Measurements from ENCODE around the gene CLDN14. TPM values are rescaled to one million over a fixed set of nuclear protein-coding genes. Genes with fewer than 3 reads are reported as not detected.

CLDN14 gene, protein sequence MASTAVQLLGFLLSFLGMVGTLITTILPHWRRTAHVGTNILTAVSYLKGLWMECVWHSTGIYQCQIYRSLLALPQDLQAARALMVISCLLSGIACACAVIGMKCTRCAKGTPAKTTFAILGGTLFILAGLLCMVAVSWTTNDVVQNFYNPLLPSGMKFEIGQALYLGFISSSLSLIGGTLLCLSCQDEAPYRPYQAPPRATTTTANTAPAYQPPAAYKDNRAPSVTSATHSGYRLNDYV
- total RNA-seq = not detected

DNA sequence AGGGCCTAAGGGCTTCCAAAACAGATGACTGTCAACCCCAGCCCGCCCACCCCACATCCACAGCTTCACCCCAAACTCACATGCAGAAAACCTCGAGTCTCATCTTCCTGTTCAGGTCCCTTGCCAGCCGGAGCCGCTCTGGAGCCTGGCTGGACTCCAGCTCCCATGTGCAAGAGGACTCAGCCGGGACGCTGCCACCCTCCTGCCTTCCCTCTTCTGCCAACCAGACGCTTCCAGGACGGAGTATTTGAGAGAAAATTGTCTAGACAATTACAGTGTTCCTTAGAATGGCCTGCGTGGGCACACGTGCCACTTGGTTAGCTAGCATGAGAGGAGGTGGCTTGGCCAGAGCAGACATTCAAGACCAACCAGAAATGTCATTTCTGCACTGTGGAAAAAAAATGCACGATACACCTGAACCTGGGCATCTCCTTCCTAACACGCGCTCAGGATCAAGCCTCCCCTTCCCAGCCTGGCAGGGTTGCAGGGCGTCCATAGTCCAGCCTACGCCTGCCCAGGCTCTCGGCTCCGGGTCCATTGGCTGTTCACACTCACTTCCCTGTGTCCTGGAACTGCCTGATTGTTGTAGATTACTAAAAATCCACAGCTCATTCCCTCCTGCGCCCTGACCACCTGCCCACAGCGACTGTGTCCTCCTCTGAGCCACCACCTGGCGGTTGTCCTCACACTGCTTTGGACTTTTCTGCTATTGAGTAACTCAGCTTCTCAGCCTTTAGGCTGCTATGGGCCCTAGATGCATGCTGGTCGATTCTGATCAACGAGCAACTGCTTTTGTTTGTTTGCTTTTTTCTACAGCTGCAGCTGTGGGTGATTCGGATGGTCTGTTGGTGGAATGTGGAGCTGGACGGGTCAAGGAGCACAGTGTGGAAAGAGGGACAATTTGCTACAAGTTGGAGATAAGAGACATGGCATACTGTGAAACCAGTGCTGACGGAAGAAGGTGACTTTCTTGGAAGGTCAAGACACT is at the start of gene CLDN14:
Gene CLDN14 (minus strand): TSS at position 708 of the 988 bp plus-strand sequence. CDS start 18,427 bp downstream, outside the sequence.
- ChIA-PET POLR2A (no interaction called here), CTCF (no interaction called here)

DNA sequence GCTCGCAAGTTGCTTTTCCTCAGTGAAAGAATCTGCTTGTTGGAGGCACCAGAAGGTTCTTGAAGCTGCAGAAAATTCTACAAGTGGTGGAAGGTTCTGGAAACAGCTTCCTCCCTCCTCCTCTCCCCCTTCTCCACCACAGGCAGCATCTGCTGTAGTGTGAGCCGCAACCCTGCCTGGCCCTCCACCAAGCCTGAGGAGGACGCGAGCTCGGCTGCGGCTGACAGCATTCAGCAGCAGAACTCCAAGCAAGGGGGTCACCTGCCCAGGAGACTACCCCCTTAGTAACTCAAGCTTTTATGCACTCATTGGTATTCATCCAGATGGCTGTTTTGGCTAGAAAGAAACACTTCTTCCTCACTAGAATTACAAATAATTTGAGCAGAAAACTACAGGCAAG is 48.8 kb upstream of the CLDN14 start:
- ChIA-PET POLR2A (no interaction called here), CTCF (no interaction called here)

DNA sequence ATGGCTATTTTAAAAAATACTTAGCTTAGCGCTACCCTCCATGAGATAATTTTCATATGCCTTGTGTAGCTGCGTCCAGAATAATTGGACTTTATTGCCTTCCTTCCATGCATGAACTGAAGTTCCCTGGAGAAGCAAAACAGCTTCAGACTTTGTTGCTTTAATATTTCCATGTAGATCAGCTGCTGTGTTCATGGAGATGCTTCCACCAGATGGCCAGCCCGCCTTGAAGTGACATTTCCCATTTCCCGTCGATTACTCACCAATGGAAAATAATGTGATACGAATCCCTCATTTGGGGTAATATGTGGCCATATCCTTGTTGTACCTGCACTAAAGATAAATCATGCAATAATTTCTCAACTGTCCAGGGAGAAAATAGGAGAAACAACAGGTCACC is 47.4 kb upstream of the CLDN14 start:
- ChIA-PET POLR2A (no interaction called here), CTCF (no interaction called here)

GRCh38 chr21:36526104-36526503 is 46.2 kb upstream of the CLDN14 start:
- CTCF ChIA-PET = no interaction called here
- POLR2A ChIA-PET = no interaction called here

DNA sequence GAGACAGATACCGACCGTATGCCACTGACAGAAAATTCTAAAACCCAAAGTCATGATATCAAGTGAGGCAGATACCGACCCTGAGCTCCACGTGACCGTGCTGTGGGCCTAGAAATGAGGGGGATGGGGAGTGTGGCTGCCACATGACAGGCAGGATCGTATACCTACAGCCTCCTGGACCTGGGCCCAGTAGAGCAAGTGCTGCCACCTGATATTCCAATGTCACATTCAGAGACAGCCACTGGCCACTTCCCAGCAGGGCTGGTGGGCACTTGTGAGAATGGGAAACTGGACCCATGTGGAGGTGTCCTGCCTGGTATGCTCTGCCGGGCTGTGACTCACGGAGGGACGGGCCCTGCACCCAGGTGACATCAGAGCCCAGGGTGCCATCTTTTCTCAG is 44.6 kb upstream of the CLDN14 start:
- CTCF ChIA-PET = no interaction called here
- POLR2A ChIA-PET = no interaction called here

DNA sequence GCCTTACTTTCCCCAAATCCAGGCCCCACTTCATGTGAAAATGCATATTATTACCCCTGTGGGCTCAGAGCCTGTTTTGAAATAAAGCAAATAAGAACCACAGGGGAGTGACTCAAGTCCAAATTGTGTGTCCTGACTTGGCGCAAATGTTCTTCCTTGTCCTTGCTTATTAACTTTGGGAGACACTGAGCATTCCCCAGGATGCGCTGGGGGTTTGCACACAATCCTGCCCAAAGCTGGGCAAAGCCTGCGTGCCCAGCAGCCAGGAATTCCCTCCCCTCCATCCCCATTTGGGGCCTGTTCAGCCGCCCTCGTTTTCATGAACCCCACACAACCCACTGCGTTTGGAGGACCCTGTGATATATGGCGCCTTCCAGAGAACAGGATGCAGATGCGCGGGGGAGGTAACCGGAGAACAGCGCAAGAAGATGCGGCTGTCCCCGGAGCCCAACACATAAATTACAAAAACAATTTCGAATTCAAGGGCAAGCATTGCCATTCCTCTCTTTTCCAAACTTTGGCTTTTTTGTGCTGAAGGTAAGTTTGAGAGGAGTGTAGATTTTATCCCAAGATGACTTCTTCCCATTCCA is 42.4 kb upstream of the CLDN14 start:
- POLR2A ChIA-PET = no interaction called here
- CTCF ChIA-PET = no interaction called here

GRCh38 chr21:36518883-36519492 is 39.1 kb upstream of the CLDN14 start:
- CTCF ChIA-PET = no interaction called here
- POLR2A ChIA-PET = no interaction called here

GRCh38 chr21:36517366-36518075 is 37.6 kb upstream of the CLDN14 start:
- ChIA-PET POLR2A (no interaction called here), CTCF (no interaction called here)

GRCh38 chr21:36516281-36516680 is 36.4 kb upstream of the CLDN14 start:
- ChIA-PET CTCF (no interaction called here), POLR2A (no interaction called here)

- CTCF ChIA-PET = no interaction called here
- POLR2A ChIA-PET = no interaction called here
These were observed 33.5 kb upstream of the CLDN14 start for GRCh38 chr21:36513430-36513829.

- ChIA-PET POLR2A (no interaction called here), CTCF (no interaction called here)
These were observed 33.0 kb upstream of the CLDN14 start for GRCh38 chr21:36512971-36513370.

GRCh38 chr21:36511484-36512220 is 31.7 kb upstream of the CLDN14 start:
- POLR2A ChIA-PET = no interaction called here
- CTCF ChIA-PET = no interaction called here

DNA sequence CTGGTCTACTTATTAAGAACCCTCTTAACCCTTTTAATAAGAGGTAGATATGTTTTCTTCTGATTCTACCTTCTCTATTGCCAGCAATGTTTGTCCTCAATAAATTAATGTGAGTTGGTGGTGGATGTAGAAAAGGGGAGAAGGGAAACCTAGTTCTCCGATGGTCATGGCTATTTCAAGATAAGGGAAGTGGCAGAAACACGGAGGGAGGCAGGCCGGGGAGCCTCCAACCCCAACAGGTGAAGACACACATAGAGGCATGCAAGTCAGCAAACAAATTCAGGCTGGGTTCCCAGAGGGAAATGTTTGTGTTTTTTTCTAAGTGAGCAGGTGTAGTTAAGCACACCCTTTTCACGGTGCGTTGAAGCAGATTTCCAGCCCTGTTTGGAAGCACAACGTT is 31.0 kb upstream of the CLDN14 start:
- CTCF ChIA-PET = no interaction called here
- POLR2A ChIA-PET = no interaction called here

- ChIA-PET CTCF (no interaction called here), POLR2A (no interaction called here)
These were observed 30.2 kb upstream of the CLDN14 start for GRCh38 chr21:36509973-36510664.

GRCh38 chr21:36508948-36509347 is 29.0 kb upstream of the CLDN14 start:
- POLR2A ChIA-PET = no interaction called here
- CTCF ChIA-PET = no interaction called here

- ChIA-PET CTCF (no interaction called here), POLR2A (no interaction called here)
These were observed 27.6 kb upstream of the CLDN14 start for GRCh38 chr21:36507397-36508018.

GRCh38 chr21:36506482-36506881 is 26.6 kb upstream of the CLDN14 start:
- ChIA-PET CTCF (no interaction called here), POLR2A (no interaction called here)

Data from activated CD8-positive, alpha-beta memory T cell treated with anti-CD3 and anti-CD28 coated beads for 36 hours (primary cell).